HG03442 (cell line): Measurements from ENCODE around the gene MAP2K7.
"Not testable (repeated sequence)": the region's sequence is repeated elsewhere in the genome, so short reads cannot be mapped to it uniquely, and the experiment has no call there.

Source experiments
- ATAC-seq: cut with Tn5 transposase; IDR thresholded peaks from one replicate; pipeline ENCODE4 v1.9.1; 2021; ENCODE audit warnings: mild to moderate bottlenecking, moderate library complexity; ENCODE audit not compliant: unreplicated experiment

The MAP2K7 gene

DNA sequence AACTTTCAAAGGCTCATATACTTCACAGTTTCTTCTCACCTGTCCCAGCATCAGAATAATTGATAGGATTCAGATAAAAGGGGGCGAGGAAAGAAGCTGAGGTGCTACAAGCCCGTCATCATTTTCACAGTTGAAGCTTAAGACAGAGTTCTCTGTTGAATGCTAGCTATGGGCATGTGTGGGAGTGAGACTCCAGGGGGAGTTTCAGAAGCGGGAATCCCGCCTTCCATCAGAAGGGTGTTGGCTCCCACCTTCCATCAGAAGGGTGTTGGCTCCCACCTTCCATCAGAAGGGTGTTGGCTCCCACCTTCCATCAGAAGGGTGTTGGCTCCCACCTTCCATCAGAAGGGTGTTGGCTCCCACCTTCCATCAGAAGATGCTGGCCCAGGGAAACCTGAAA lies 57.4 kb downstream of the MAP2K7 start:
- not testable (repeated sequence) for ATAC-seq

DNA sequence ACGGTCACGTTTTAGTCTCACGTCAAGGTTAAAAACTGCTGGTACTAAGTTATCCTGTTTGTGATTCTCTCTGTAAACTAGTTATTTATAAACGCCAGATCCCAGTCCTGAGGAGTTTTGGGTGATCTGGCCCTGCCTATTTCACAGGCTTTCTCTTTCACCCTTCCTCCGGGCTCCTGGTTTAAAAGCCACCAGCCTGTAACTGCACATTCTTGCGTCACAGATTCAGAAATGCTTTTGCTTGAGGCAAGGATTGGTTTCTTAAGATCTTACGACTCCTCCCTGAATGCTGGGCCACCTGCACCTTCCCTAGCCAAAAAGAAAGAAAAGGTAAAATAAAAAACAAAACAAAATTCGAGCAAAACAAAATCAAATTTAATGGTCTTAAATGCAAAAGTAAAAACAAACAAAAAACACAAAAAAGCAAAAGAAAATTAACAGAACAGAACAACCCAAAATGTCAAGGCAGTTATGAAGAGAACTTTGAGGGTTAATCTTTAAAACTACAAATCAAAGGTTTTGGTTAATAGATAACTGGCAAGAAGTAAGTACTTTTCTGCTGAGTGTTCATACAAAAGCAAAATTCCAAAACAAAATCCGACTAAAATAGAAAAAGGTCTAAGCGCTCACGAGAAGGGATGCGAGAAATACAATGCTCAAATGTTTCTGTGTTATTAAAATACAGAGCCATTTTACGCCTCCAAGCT lies 58.4 kb downstream of the MAP2K7 start:
- no peak for ATAC-seq

DNA sequence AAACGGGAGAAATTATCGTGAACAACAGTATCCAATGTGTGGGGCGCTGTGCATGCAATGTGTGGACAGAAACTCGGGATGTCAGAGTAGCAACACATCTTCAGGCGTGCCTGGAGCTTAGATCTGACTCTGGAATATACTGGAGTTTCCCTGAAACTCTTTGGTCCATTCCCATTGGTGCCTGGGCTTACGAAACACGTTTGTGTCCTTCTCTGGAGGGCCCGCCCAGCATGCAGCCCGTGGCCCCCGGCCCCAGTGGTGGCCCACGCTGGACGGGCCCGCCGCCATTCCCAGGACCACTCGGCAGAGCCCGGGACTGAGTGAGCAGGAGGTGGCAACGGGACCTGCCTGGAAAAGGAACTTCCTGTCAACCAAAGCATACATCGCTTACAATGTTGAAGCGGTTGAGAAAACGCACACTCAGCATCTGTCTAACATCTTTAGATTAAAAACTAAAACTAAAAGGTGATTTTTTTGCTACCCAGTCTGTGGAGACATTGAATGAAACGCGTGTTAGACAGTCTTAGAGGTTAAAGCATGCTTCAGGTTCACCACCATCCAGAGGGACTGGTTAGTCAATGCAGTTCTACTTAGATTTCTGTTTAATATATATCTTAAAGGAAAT lies 59.1 kb downstream of the MAP2K7 start:
- ATAC-seq: no peak

DNA sequence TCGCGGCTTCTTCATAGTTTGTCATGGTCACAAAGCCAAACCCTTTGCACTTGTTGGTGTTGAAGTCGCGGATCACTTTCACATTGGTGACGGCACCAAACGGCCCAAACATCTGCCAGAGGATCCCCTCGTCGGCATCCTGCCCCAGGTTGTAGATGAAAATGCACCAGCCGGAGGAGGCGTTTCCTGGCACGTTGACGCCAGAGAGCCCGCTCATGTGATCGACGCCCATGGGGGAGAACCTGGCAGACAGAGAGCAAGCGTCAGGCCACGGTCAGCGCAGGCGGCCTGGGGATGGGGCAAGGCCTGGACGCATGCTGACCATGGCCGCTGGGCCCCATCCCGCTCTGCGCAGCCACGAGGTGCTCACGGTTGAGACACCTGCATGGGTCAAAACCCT lies 59.9 kb downstream of the MAP2K7 start:
- no peak for ATAC-seq
